ENCODE measurements around the gene RS1.
A peak's percentile ranks its signal among the peaks of the same experiment; 100 is the strongest.

The RS1 gene

GRCh38 chrX:18672008-18672407 lies at the start of gene RS1:
RS1 (minus strand) TSS chrX:18672108; CDS start chrX:18672068, 40 bp downstream.
- no peak for DNase-seq

- no peak for DNase-seq
These were observed 47.9 kb upstream of the RS1 start for GRCh38 chrX:18719852-18720251.

GRCh38 chrX:18714910-18715309 lies 43.0 kb upstream of the RS1 start:
- DNase-seq, result no peak

- DNase-seq, result no peak
These were observed 37.9 kb upstream of the RS1 start for GRCh38 chrX:18709833-18710232.

GRCh38 chrX:18707426-18708049 lies 35.6 kb upstream of the RS1 start, which contains the start of gene PPEF1:
PPEF1 (plus strand) TSS chrX:18707645; CDS start chrX:18707781, 136 bp downstream.
- no peak for DNase-seq

GRCh38 chrX:18702362-18703195 lies 30.7 kb upstream of the RS1 start:
- no peak for DNase-seq

GRCh38 chrX:18701621-18702361 lies 29.9 kb upstream of the RS1 start:
- DNase-seq, result no peak

GRCh38 chrX:18698737-18699650 lies 27.1 kb upstream of the RS1 start:
- no peak for DNase-seq

GRCh38 chrX:18696653-18697052 lies 24.7 kb upstream of the RS1 start:
- DNase-seq, result no peak

- no peak for DNase-seq
These were observed 20.6 kb upstream of the RS1 start for GRCh38 chrX:18692541-18692940.

- DNase-seq, result no peak
These were observed 19.5 kb upstream of the RS1 start for GRCh38 chrX:18691431-18691830.

GRCh38 chrX:18687856-18688495 lies 16.1 kb upstream of the RS1 start:
- DNase-seq, result no peak

GRCh38 chrX:18682979-18683387 lies 11.1 kb upstream of the RS1 start:
- DNase-seq, result no peak

GRCh38 chrX:18681996-18682395 lies 10.1 kb upstream of the RS1 start:
- DNase-seq, result no peak

GRCh38 chrX:18677161-18677869 lies 5.4 kb upstream of the RS1 start:
- DNase-seq, result no peak

- DNase-seq, result no peak
These were observed 4.6 kb upstream of the RS1 start for GRCh38 chrX:18676470-18676869.

- DNase-seq, result no peak
These were observed 4.1 kb upstream of the RS1 start for GRCh38 chrX:18676050-18676449.

GRCh38 chrX:18674788-18675735 lies 3.2 kb upstream of the RS1 start:
- DNase-seq, result peak; percentile 35

- no peak for DNase-seq
These were observed 2.5 kb upstream of the RS1 start for GRCh38 chrX:18674417-18674787.
